SU-DHL-6 (cell line): ENCODE results near the gene MRPS6.

Experiments used
- H2AFZ ChIP-seq: fragments of 200-600 bp; sonication (generic); 2 replicates; pipeline ENCODE4 v1.6.1; 2014; ENCODE audit warnings: low read depth, mild to moderate bottlenecking, moderate library complexity, mixed read lengths, antibody characterized with exemption, low read length; ENCODE audit not compliant: severe bottlenecking
- H3F3A ChIP-seq: fragments of 200-600 bp; shearing (Covaris generic); 2 replicates; pipeline ENCODE4 v1.6.0; 2016; ENCODE audit warnings: antibody characterized with exemption, mild to moderate bottlenecking; ENCODE audit not compliant: insufficient read depth
- H3K27ac ChIP-seq: fragments of 200-600 bp; sonication (generic); 2 replicates; pipeline ENCODE4 v1.5.1; 2016; ENCODE audit warnings: low read depth, mild to moderate bottlenecking, low read length, moderate library complexity, mixed read lengths
- H3K27me3 ChIP-seq: fragments of 200-600 bp; sonication (generic), shearing (Covaris generic); 2 replicates; pipeline ENCODE4 v1.6.0; 2014; ENCODE audit warnings: mild to moderate bottlenecking, low read length
- H3K36me3 ChIP-seq: fragments of 200-600 bp; sonication (generic); 2 replicates; pipeline ENCODE4 v1.6.1; 2014; ENCODE audit warnings: mild to moderate bottlenecking, low read length, mixed read lengths
- H3K4me2 ChIP-seq: fragments of 300-600, 200-600 bp; shearing (Covaris generic), sonication (generic); 2 replicates; pipeline ENCODE4 v1.6.0; 2014; ENCODE audit warnings: low read length, low read depth, mild to moderate bottlenecking; ENCODE audit not compliant: poor library complexity, severe bottlenecking
- H3K4me3 ChIP-seq: fragments of 200-600 bp; sonication (generic); 2 replicates; pipeline ENCODE4 v1.5.1; 2014; ENCODE audit warnings: antibody characterized with exemption, low read length, mild to moderate bottlenecking, mixed read lengths; ENCODE audit not compliant: insufficient read depth, poor library complexity, severe bottlenecking
- H3K79me2 ChIP-seq: fragments of 200-600 bp; sonication (generic); 2 replicates; pipeline ENCODE4 v1.6.1; 2014; ENCODE audit warnings: mild to moderate bottlenecking, low read length, moderate library complexity; ENCODE audit not compliant: insufficient read depth
- H3K9ac ChIP-seq: fragments of 200-600 bp; sonication (generic); 2 replicates; pipeline ENCODE4 v1.7.0; 2014; ENCODE audit warnings: mild to moderate bottlenecking, low read length
- H3K9me2 ChIP-seq: fragments of 200-600 bp; sonication (generic); replicated peaks from 2 replicates; pipeline ENCODE4 v1.6.1; 2014; ENCODE audit warnings: low read length; ENCODE audit not compliant: insufficient read depth
- H3K9me3 ChIP-seq: fragments of 200-600 bp; sonication (generic); 2 replicates; pipeline ENCODE4 v1.6.1; 2014; ENCODE audit warnings: low read length, mixed read lengths; ENCODE audit not compliant: insufficient read depth
- H4K20me1 ChIP-seq: fragments of 200-600 bp; sonication (generic); 2 replicates; pipeline ENCODE4 v1.6.1; 2014; ENCODE audit warnings: low read depth, mild to moderate bottlenecking, antibody characterized with exemption, low read length, moderate library complexity, mixed read lengths
- CTCF ChIP-seq: fragments of 200-600 bp; sonication (generic); IDR thresholded peaks from one replicate; pipeline ENCODE4 v1.5.1; 2017; ENCODE audit warnings: antibody characterized with exemption, mild to moderate bottlenecking, low read length, moderate library complexity; ENCODE audit not compliant: insufficient read depth, poor library complexity, severe bottlenecking
- EZH2phosphoT487 ChIP-seq: fragments of 200-600 bp; sonication (generic), shearing (Covaris generic); conservative IDR thresholded peaks from 2 replicates; pipeline ENCODE4 v1.6.1; 2018; ENCODE audit warnings: mild to moderate bottlenecking, antibody characterized with exemption, low read length, moderate library complexity, mixed read lengths

MRPS6 gene

GRCh38 chr21:34141373-34141772 lies 68.0 kb downstream of the MRPS6 start:
- Histone ChIP-seq H3K27ac (no peak overlapping the region), H3F3A (no peaks in the 10 kb centered on the region), H3K36me3 (peaks cover 11% of the 10 kb centered on the region; the same call in 1 of the 2 replicates), H3K9me2 (no peaks in the 10 kb centered on the region), H3K79me2 (peaks cover 23% of the 10 kb centered on the region; the same call in 1 of the 2 replicates), H3K9me3 (no peaks in the 10 kb centered on the region; the same call in 1 of the 2 replicates), H3K4me3 (no peak overlapping the region), H3K27me3 (no peaks in the 10 kb centered on the region), H3K9ac (no peak overlapping the region), H3K4me2 (no peak overlapping the region), H2AFZ (no peak overlapping the region), H4K20me1 (no peaks in the 10 kb centered on the region)
- TF ChIP-seq EZH2phosphoT487 (no peak), CTCF (no peak)

- Histone ChIP-seq H3K9me3 (no peaks in the 10 kb centered on the region), H3K27me3 (no peaks in the 10 kb centered on the region), H3F3A (no peaks in the 10 kb centered on the region), H3K4me3 (no peak overlapping the region), H3K9ac (no peak overlapping the region), H3K4me2 (no peak overlapping the region), H3K36me3 (no peaks in the 10 kb centered on the region), H2AFZ (no peak overlapping the region), H3K27ac (no peak overlapping the region), H4K20me1 (no peaks in the 10 kb centered on the region), H3K9me2 (no peaks in the 10 kb centered on the region), H3K79me2 (0 out of 2 replicates have a peak, but pooled peaks cover 8% of the 10 kb centered on the region)
- no peak for TF ChIP-seq EZH2phosphoT487
Measured at GRCh38 chr21:34143685-34144182, 70.4 kb downstream of the MRPS6 start.

- H3K9ac ChIP-seq = no peak overlapping the region
- H3K4me3 ChIP-seq = no peak overlapping the region
- no peaks in the 10 kb centered on the region for H4K20me1 ChIP-seq
- H2AFZ ChIP-seq = no peak overlapping the region
- no peak overlapping the region for H3K27ac ChIP-seq
- no peaks in the 10 kb centered on the region for H3K9me2 ChIP-seq
- no peaks in the 10 kb centered on the region for H3K27me3 ChIP-seq
- no peak for TF ChIP-seq CTCF
- TF ChIP-seq EZH2phosphoT487 = no peak
- 0 out of 2 replicates have a peak, but pooled peaks cover 7% of the 10 kb centered on the region for H3K79me2 ChIP-seq
- no peaks in the 10 kb centered on the region for H3K9me3 ChIP-seq
- no peaks in the 10 kb centered on the region for H3F3A ChIP-seq
- no peaks in the 10 kb centered on the region for H3K36me3 ChIP-seq
- H3K4me2 ChIP-seq = no peak overlapping the region
Measured at GRCh38 chr21:34144224-34144623, 70.8 kb downstream of the MRPS6 start.

- Histone ChIP-seq H3F3A (no peaks in the 10 kb centered on the region), H3K36me3 (no peaks in the 10 kb centered on the region), H2AFZ (no peak overlapping the region), H3K27me3 (no peaks in the 10 kb centered on the region), H3K9me2 (no peaks in the 10 kb centered on the region), H3K79me2 (no peaks in the 10 kb centered on the region), H3K9me3 (no peaks in the 10 kb centered on the region), H3K27ac (no peak overlapping the region), H3K9ac (no peak overlapping the region), H3K4me3 (no peak overlapping the region), H3K4me2 (no peak overlapping the region), H4K20me1 (no peaks in the 10 kb centered on the region)
- no peak for TF ChIP-seq CTCF
Measured at GRCh38 chr21:34147792-34148418, 74.5 kb downstream of the MRPS6 start.
